Right renal pelvis (tissue), 4 donors: Measurements from ENCODE around the gene GAS7. TPM values are rescaled to one million over a fixed set of nuclear protein-coding genes. Genes with fewer than 3 reads are reported as not detected.
"Not testable (repeated sequence)": the region's sequence is repeated elsewhere in the genome, so short reads cannot be mapped to it uniquely, and the experiment has no call there.

Experiments
- DNase-seq, 4 donors: peaks; one replicate each; pipeline ENCODE4 v3.0.0-alpha.2; 2013; ENCODE audit warnings: low read depth in 4 of 4, low spot score in 3 of 4, missing footprints in 1 of 4
- polyA plus RNA-seq, 4 donors: library from polyadenylated mRNA; unstranded; fragments of 120-200 nt; gene quantifications; one replicate each; pipeline ENCODE4 v1.2.1, GENCODE V29; 2013; ENCODE audit not compliant: insufficient read length in 4 of 4

The GAS7 gene
- polyA plus RNA-seq, 4 donors = 16.2 to 19.7 (median 17.2) TPM

DNA sequence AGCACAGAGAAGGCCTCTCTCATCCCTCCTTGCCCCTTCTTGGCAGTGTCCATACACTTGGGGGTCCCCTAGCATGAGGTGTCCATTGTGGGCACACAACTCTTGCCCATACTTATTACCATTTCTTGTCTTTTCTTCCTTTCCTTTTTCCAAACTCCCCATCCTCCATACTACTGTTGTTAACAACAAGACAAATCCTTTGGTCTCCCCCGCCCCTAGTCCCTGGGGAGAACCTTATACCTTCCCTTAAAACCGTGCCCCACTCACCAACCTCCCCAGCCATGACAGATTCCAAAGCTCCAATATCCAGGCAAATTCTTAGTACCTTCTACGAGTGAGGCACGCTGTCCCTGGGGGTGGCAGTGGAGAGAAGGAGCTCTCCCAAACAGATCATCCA, 82.9 kb downstream of the GAS7 start:
- DNase-seq = no peak

DNA sequence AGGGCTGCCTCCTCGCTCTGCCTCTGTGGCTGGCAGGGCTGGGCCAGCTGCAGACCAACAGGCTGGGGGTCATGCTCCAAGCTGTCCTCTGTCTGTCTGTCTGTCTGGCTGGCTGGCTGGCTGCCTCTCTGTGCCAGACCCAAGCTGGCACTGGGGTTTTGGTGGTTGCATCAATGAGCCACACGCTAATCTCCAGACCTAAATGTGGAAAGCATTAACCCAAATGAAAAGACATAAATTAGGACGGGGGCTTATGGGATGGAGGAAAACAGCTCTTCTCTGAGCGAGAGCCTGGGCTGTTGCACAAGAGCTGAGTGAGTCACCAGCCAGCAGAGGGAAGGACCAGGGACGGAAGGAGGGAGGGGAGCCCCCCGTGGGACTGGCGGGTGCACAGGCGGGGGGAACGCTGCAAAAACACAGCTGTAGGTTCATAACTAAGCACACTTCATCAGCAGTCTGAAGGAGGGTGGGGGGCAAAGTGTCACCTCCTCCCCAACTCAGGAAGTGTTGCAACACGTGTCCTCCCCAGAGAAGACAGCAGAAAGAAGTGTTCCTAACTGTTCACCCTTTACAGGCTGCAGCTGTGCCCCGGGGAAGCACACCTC, 83.4 kb downstream of the GAS7 start:
- no peak for DNase-seq

DNA sequence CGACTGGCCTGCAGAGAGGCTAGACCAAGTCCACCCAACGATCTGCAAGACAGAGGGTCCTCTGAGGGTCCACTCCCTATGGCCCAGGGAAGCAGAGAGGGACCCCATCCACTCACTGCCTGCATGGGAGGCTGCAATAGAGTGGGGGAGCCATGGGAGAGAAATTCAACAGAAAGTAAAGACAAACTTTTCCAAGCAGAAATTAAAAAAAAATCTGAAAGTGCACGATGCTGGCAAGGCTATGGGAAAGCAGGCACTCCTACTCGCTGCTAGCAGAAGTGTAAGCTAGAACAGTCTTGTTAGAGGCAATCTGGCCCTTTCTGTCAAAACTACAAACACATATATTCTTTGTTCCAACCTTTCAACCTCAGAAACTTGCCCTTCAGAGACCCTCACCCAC, 85.4 kb downstream of the GAS7 start:
- DNase-seq = no peak

DNA sequence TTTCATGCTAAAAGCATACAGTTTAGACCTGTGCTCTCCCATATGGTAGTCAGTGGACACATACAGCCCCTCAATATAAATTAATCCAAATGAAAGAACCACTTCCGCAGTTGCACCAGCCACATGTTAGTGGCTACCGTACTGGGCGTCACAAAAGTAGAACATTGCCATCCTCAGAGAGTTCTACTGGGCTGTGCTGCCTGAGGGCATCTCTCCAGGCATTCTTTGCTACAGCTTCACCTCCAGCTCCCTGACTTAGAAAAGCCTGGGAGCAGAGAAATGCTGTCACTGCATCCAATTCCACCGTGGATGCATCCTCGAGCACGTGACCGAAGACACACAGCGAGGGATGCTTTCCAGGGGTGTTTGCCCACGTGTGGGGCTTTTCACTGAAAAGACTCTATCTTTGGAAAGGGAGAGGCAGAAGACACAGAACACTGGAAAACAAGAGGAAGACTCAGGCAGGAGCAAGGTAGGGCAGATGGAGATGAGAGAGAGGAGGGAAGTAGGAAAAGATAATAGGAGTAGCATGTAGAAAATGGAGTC, 86.4 kb downstream of the GAS7 start:
- no peak for DNase-seq

DNA sequence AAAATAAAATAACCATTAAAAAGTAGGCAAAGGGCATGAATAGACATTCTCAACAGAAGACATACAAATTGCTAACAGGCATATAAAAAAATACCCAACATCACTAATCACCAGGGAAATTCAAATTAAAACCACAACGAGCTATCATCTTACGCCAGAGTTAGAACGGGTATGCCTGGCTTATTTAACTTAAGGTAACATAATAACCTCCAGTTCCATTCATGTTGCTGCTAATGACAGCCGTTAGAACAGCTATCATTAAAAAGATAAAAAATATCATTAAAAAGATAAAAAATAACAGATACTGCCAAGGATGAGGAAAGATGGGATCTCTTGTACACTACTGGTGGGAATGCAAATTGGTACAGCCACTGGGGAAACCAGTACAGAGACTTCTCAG, 89.3 kb downstream of the GAS7 start:
- DNase-seq = no peak

DNA sequence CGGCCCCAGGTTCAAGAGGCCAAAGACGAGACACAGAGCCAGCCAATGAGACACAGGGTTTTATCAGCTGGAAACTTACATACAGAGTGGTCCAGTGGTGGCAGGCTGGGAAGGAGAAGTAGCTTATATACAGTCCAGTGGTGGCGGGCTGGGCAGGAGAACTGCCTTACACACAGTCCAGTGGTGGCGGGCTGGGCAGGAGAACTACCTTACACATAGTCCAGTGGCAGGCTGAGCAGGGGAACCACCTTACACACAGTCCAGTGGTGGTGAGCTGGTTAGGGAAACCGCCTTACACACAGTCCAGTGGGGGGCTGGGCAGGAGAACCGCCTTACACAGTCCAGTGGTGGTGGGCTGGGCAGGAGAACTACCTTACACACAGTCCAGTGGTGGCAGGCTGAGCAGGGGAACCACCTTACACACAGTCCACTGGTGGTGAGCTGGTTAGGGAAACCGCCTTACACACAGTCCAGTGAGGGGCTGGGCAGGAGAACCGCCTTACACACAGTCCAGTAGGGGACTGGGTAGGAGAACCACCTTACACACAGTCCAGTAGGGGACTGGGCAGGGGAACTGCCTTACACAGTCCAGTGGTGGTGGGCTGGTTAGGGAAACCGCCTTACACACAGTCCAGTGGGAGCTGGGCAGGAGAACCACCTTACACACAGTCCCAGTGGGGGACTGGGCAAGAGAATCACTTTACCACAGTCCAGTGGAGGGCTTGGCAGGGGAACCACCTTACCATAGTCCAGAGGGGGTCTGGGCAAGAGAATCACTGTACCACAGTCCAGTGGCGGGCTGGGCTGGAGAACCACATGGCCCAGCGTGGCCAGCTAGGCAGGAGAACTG, 90.9 kb downstream of the GAS7 start:
- no peak for DNase-seq

DNA sequence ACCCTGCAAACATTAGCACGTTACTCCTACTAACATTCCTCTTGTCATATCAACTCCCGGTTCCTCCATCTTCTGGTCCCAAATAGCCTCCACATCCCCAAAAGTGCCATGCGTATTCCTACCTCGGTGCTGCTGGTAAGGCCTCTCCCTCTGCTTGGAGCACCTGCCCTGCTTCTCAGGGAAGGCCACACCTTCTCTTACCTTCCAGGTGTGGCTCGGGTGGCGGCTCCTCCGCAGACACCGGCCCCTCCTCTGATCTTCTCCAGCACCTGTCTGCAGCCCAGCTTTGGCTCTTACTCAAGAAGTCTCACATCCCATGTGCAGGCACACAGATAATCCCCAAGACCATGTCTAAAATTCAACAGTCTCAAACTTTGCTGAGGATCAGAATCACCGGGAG, 92.3 kb downstream of the GAS7 start:
- no peak for DNase-seq

DNA sequence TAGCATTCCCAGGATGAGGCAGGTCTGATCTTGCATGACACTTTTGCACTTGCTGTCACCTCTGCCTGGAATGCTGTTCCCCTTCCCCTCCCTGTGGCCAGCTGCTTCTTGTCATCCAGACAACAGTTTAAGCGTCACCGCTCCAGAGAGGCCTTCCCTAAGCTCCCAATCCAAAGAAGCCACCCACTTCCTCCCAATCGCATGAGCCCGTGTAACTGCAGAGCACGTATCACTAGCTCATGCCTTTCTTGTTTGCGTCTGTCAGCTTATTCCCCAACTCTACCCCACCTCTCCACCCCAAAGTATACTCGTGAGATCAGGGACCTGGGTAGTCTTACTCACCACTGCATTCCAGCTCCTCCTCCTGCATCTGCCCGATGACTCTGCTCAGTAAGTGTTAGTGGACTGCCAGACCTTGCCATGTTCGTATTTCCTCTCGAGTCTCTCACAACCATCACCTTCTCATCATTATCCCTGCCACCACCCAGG, 92.8 kb downstream of the GAS7 start:
- no peak for DNase-seq

DNA sequence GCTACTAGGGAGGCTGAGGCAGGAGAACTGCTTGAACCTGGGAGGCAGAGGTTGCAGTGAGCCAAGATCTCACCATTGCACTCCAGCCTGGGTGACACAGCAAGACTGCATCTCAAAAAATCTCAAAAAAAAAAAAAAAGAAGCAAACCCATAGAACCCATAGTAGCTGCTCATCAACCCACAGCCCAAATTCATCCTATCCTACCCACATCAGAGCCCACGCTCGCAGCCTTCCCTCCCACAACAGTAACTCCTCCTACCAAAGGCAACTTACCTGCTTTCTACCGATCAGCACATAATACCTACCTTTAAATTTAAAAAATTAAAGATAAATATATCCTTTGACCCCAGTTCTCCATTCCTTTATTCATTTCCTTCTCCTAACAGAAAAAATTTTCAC, 94.7 kb downstream of the GAS7 start:
- DNase-seq = no peak

DNA sequence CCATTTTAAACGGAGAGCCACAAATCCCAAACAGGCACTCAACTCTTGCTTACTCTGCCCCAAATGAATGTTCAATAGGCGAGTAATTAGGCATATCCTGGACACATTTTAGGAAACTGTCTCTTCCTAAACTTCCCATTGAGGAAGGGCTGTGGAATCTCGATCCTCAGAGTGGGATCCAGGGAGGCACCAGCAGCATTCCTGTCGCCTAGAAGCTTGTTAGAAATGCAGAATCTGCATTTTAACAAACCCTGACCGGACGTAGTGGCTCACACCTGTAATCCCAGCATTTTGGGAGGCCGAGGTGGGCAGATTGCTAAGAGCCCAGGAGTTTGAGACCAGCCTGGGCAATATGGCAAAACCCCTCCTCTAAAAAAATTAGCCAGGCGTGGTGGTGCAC, 95.6 kb downstream of the GAS7 start:
- DNase-seq = no peak

DNA sequence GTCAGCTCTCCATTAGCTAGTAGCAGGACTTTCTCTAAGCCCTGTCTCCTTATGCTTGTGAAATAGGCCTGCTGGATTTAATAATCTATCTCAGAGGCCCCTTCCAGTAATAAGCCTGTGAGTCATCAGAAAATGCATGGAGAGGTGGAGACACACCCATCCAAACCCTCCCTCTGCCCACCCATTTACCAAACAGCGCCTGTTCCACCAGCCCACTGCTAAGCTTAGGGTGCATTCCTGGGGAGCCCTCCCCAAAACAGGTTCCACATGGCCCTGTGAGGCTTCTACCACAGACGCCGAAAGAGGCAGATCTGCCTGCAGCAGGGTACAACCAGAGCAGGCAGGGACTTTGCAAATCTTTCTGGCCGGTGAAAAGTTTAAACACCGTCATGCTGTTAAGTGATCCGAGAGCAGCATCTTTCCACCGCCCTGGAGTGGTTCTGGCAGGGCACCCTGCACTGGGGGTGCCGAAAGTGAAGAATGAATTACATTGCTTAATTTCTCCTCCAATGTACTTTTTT, 99.3 kb downstream of the GAS7 start:
- no peak for DNase-seq

DNA sequence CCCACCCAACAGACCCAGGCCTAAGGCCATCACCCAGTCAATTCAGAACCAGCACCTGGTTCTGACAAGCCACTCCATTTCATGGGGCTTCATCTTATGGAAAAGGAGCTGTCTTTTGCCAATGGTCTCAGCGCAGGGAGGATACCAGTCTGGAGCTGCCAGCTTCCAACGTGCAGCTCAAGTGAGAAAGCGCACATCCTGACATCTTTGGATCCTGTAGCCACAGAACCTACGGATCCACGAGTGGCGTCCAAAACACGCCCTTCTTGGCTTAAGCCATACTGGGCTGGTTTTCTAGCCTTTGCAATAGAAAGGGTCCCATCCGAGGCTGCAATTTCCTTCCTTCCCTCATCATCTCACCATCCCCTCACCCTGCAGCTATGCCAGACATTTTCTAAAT, 101.8 kb downstream of the GAS7 start:
- no peak for DNase-seq

DNA sequence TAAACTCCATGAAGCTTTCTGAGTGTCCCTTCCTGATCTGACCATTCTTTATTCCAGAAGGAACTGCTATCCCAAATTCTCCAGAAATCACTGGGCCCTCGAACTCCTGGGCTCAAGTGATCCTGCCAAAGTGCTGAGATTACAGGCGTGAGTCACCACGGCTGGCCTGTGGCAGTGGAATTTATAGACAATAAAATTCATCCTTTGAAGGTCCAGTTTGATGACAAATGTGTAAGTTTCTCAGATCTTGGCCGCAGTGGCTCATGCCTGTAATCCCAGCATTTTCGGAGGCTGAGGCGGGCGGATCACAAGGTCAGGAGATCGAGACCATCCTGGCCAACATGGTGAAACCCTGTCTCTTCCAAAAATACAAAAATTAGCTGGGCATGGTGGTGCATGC, 103.1 kb downstream of the GAS7 start:
- not testable (repeated sequence) for DNase-seq

DNA sequence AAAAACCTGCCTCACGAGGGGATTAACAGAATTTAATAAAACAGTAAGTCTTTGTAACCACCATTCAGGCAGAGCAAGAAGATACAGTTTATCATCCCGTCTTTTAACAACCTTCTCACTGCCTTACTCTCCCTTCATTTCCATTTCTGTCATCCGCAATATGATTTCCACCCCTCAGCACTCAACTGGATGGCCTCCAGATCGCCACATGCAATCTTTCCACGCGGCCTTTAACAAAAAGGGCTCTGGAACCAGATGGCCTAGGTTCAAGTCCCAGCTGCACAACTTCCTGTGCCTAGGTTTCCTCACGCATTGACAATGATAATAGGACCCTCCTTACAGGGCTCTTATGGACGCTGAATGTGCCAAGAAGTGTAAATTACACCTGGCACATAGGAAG, 103.6 kb downstream of the GAS7 start:
- no peak for DNase-seq

DNA sequence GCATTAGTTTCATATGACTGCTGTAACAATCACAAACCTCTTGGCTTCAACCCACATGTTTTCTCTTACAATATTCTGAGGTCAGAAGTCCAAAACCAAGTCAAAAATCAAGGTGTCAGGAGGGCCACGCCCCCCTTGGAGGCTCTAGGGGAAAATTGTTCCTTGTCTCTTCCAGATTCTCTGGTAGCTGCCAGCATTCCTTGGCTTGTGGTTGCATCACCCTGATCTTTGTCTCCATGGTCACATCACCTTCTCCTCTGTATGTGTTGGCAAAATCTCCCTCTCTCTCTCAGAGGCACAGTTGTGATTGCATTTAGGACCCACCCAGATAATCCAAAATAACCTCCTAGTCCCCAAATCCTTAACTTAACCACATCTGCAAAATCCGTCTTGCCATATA, 105.8 kb downstream of the GAS7 start:
- no peak for DNase-seq

DNA sequence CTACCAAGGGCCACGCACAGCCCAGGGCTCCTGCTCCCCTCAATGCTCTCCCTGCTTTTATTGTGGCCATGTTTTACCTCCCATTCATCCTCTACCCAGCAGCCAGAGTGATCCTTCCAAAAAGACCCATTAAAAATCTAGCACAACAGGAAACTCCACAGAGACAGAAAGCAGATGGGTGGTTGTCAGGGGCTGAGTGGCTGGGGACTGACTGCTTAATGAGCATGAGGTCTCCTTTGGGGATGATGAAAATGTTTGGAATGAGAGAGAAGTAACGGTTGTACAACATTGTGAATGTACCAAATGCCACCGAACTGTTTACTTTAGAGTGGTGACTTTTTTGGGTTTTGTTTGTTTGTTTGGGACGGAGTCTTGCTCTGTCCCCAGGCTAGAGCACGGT, 107.4 kb downstream of the GAS7 start:
- DNase-seq = no peak

DNA sequence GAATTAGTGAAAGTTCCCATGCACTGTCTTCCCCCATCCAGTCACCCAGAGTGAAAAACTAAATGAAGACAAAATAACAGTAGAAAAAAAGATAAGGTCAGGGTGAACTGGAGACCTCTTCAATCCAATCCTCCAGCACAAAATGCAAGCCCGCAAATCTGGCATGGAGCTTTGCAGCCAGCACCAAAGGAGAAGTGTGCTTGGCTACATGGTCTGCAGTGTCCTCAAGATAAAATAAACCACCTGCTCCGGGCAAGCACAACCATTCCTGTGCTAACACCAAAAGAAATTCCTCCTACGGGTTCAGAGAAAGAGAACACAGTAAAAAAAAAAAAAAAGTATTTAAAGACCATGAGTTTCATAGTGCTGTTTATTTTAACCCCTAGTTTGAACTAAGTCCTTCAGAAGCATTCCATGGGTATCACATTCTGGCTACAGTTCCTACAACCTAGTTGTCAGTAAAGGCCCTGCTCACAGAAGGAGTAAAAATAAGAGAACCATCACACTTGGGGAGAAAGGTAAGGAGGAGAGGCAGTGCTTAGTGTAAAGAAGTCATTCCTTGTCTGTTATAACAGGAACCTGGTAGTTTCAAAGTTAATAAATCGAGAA, 109.1 kb downstream of the GAS7 start:
- DNase-seq = no peak

DNA sequence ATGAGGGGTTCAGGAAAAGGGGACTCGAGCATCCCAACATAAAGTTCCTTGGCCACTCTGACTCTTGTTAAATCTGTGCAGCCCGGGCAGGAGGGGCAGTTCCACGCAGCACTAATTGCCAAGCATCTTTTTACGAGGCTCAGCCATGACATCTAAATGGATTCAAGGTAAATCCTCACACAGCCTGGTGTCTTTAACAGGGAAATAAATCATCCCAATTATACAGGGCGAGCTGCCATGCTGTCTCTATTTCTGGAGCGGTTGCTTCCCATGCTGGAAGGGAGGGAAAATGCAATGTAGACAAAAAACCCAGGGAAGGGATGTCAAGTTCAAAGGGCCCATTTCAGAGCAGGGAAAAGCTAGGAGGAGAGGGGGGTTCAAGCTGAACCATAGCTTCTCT, 110.0 kb downstream of the GAS7 start:
- no peak for DNase-seq

DNA sequence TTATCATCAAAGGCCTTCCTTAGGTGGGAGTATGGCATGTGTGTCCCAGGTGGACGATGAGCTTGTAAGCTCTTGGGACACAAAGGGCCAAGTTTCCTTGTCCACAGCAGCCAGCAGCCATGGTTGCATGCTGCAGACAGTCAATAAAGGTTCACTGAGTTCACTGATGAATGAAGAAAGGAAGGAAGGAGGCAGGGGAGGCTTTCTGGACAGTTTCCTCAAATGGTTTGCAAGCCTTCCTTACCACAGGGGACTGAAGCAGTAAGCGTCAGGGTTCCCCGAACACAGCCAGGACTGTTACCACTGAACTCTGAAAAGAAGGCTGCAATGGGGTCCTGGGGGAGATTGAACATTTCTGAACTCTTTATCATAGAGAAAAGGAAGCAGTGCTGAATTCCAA, 111.1 kb downstream of the GAS7 start:
- DNase-seq = no peak

DNA sequence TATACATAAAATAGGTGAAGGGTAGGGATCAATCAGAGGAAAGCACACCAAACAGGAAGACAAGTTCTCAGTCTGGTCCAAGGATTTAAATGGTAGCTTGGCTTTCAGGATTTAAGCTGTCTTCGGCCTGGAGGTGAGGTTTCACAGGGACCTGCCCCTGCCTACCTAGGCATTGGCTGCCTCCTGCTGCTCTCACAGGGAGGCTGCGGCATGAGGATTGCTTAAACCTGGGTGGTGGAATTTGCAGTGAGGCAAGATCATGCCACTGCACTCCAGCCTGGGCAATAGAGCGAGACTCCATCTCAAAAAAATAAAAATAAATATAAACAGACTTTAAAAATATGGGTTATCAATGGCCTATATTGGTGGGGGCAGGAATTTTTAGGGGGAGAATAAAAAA, 114.5 kb downstream of the GAS7 start:
- no peak for DNase-seq

DNA sequence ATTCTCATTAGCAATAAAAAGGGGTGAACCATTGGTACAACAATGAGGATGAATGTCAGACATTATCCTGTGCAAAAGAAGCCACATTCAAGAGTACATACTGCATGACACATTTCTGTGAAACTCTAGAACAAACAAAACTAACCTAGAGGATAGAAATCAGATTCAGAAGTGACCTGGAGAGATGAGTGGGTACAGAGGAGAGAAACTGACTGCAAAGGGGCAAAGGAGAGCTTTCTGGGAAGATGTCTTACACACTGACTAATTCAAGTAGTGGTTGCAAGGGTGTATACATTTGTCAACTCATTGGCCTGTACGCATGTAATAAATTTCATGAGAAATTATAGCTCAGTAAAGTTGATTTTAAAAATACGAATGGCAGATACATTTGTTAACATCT, 115.6 kb downstream of the GAS7 start:
- DNase-seq = no peak
